Activated CD4-positive, alpha-beta memory T cell treated with anti-CD3 and anti-CD28 coated beads, Interleukin-2, amount 10 ng/mL, durations not matched to agents 7 days and 5 days (primary cell): ENCODE measurements around the gene FNDC3B. TPM values are rescaled to one million over a fixed set of nuclear protein-coding genes. Genes with fewer than 3 reads are reported as not detected.

Experiments used
- CTCF ChIA-PET: fragments of 350-600 bp; sonication (Branson Sonifier 250); formaldehyde crosslinking; loops from one replicate; lab custom pipeline; 2021; ENCODE audit warnings: antibody characterized with exemption, inconsistent platforms; lab: Charles Lee
- POLR2A ChIA-PET: fragments of 350-600 bp; sonication (Branson Sonifier 250); formaldehyde crosslinking; loops from one replicate; lab custom pipeline; 2021; ENCODE audit warnings: antibody characterized with exemption; lab: Charles Lee
- DNase-seq: peaks from one replicate; pipeline ENCODE4 v3.0.0-alpha.2; 2020
- H3K27ac Mint-ChIP-seq: one replicate; pipeline ENCODE4 v1.8.0; 2021; ENCODE audit warnings: mild to moderate bottlenecking, mixed read lengths
- H3K27me3 Mint-ChIP-seq: one replicate; pipeline ENCODE4 v1.8.0; 2021; ENCODE audit warnings: mixed read lengths
- H3K36me3 Mint-ChIP-seq: one replicate; pipeline ENCODE4 v1.8.0; 2021; ENCODE audit warnings: low read depth, mixed read lengths
- H3K4me1 Mint-ChIP-seq: one replicate; pipeline ENCODE4 v1.8.0; 2021; ENCODE audit warnings: mixed read lengths
- H3K4me3 Mint-ChIP-seq: one replicate; pipeline ENCODE4 v1.8.0; 2021; ENCODE audit warnings: mild to moderate bottlenecking, mixed read lengths
- H3K9me3 Mint-ChIP-seq: one replicate; pipeline ENCODE4 v1.8.0; 2021; ENCODE audit warnings: mixed read lengths
- total RNA-seq, 2 experiments: library from RNA; stranded (reverse); gene quantifications; one replicate each; pipeline ENCODE4 v1.2.3, GENCODE V29; 2021

Gene FNDC3B
- total RNA-seq, 2 experiments from 2014 or later = 21.6 to 21.8 TPM

GRCh38 chr3:172062761-172063160, 23.4 kb downstream of the FNDC3B start:
- H3K9me3 Mint-ChIP-seq = no peaks in the 10 kb centered on the region
- POLR2A ChIA-PET = no interaction called here
- no peak overlapping the region for H3K4me3 Mint-ChIP-seq
- H3K27me3 Mint-ChIP-seq = no peaks in the 10 kb centered on the region
- peaks cover 32% of the 10 kb centered on the region for H3K4me1 Mint-ChIP-seq
- DNase-seq = no peak
- H3K27ac Mint-ChIP-seq = no peak overlapping the region
- H3K36me3 Mint-ChIP-seq = peaks cover 20% of the 10 kb centered on the region
- CTCF ChIA-PET = no interaction called here

- Mint-ChIP-seq H3K27ac (no peak overlapping the region), H3K27me3 (no peaks in the 10 kb centered on the region), H3K4me1 (peaks cover 32% of the 10 kb centered on the region), H3K9me3 (no peaks in the 10 kb centered on the region), H3K4me3 (no peak overlapping the region), H3K36me3 (peaks cover 20% of the 10 kb centered on the region)
- DNase-seq = no peak
- ChIA-PET POLR2A (no interaction called here), CTCF (no interaction called here)
These were observed 24.4 kb downstream of the FNDC3B start for GRCh38 chr3:172063456-172064432.

GRCh38 chr3:172065527-172065926, 26.1 kb downstream of the FNDC3B start:
- H3K4me1 Mint-ChIP-seq = peaks cover 32% of the 10 kb centered on the region
- no peaks in the 10 kb centered on the region for H3K27me3 Mint-ChIP-seq
- ChIA-PET CTCF (no interaction called here), POLR2A (no interaction called here)
- H3K4me3 Mint-ChIP-seq = no peak overlapping the region
- H3K9me3 Mint-ChIP-seq = no peaks in the 10 kb centered on the region
- H3K36me3 Mint-ChIP-seq = peaks cover 20% of the 10 kb centered on the region
- DNase-seq = no peak
- no peak overlapping the region for H3K27ac Mint-ChIP-seq

- no peaks in the 10 kb centered on the region for H3K27me3 Mint-ChIP-seq
- no peak overlapping the region for H3K27ac Mint-ChIP-seq
- peaks cover 32% of the 10 kb centered on the region for H3K4me1 Mint-ChIP-seq
- no peaks in the 10 kb centered on the region for H3K9me3 Mint-ChIP-seq
- no peak for DNase-seq
- CTCF ChIA-PET = interaction anchor here (0.7 to 0.9 kb wide), 2 partner anchors 266 to 557 kb away, joined by 3 to 4 read pairs; no protein-coding TSS in a partner anchor
- peaks cover 20% of the 10 kb centered on the region for H3K36me3 Mint-ChIP-seq
- H3K4me3 Mint-ChIP-seq = no peak overlapping the region
- POLR2A ChIA-PET = interaction anchor here (1.1 kb wide), 1 partner anchor 14 kb away, joined by 3 read pairs; no protein-coding TSS in a partner anchor
These were observed 26.8 kb downstream of the FNDC3B start for GRCh38 chr3:172065967-172066762.

- Mint-ChIP-seq H3K27me3 (no peaks in the 10 kb centered on the region), H3K27ac (no peak overlapping the region), H3K9me3 (no peaks in the 10 kb centered on the region), H3K36me3 (peaks cover 20% of the 10 kb centered on the region), H3K4me1 (peaks cover 24% of the 10 kb centered on the region), H3K4me3 (no peak overlapping the region)
- CTCF ChIA-PET = interaction anchor here (0.7 to 0.9 kb wide), 2 partner anchors 265 to 556 kb away, joined by 3 to 4 read pairs; no protein-coding TSS in a partner anchor
- no peak for DNase-seq
- POLR2A ChIA-PET = interaction anchor here (1.1 kb wide), 1 partner anchor 13 kb away, joined by 3 read pairs; no protein-coding TSS in a partner anchor
These were observed 27.8 kb downstream of the FNDC3B start for GRCh38 chr3:172066880-172067796.

GRCh38 chr3:172067837-172068440, 28.6 kb downstream of the FNDC3B start:
- Mint-ChIP-seq H3K4me3 (no peak overlapping the region), H3K9me3 (no peaks in the 10 kb centered on the region), H3K27me3 (no peaks in the 10 kb centered on the region), H3K36me3 (peaks cover 23% of the 10 kb centered on the region), H3K27ac (no peak overlapping the region), H3K4me1 (peaks cover 20% of the 10 kb centered on the region)
- CTCF ChIA-PET = no interaction called here
- DNase-seq = no peak
- POLR2A ChIA-PET = no interaction called here

- Mint-ChIP-seq H3K27me3 (no peaks in the 10 kb centered on the region), H3K9me3 (no peaks in the 10 kb centered on the region), H3K4me1 (peaks cover 17% of the 10 kb centered on the region), H3K36me3 (peaks cover 18% of the 10 kb centered on the region), H3K27ac (no peak overlapping the region), H3K4me3 (no peak overlapping the region)
- ChIA-PET CTCF (no interaction called here), POLR2A (no interaction called here)
- DNase-seq = no peak
These were observed 29.6 kb downstream of the FNDC3B start for GRCh38 chr3:172068977-172069376.

GRCh38 chr3:172069478-172069877, 30.1 kb downstream of the FNDC3B start:
- DNase-seq = no peak
- POLR2A ChIA-PET = interaction anchor here (1.4 kb wide), 1 partner anchor 38 kb away, joined by 3 read pairs; no protein-coding TSS in a partner anchor
- Mint-ChIP-seq H3K27ac (no peak overlapping the region), H3K4me3 (no peak overlapping the region), H3K9me3 (no peaks in the 10 kb centered on the region), H3K27me3 (no peaks in the 10 kb centered on the region), H3K4me1 (peaks cover 16% of the 10 kb centered on the region), H3K36me3 (peaks cover 13% of the 10 kb centered on the region)
- CTCF ChIA-PET = no interaction called here

GRCh38 chr3:172070269-172070668, 30.9 kb downstream of the FNDC3B start:
- H3K27ac Mint-ChIP-seq = no peak overlapping the region
- CTCF ChIA-PET = no interaction called here

GRCh38 chr3:172070802-172071201, 31.4 kb downstream of the FNDC3B start:
- H3K36me3 Mint-ChIP-seq = peaks cover 9% of the 10 kb centered on the region
- no peak overlapping the region for H3K27ac Mint-ChIP-seq
- no peak for DNase-seq
- H3K27me3 Mint-ChIP-seq = no peaks in the 10 kb centered on the region
- ChIA-PET POLR2A (no interaction called here), CTCF (no interaction called here)
- H3K4me1 Mint-ChIP-seq = peaks cover 9% of the 10 kb centered on the region
- H3K9me3 Mint-ChIP-seq = no peaks in the 10 kb centered on the region
- H3K4me3 Mint-ChIP-seq = no peak overlapping the region

More at GRCh38 chr3:172070269-172070668, 30.9 kb downstream of the FNDC3B start:
- DNase-seq = no peak
- POLR2A ChIA-PET = interaction anchor here (1.4 kb wide), 1 partner anchor 37 kb away, joined by 3 read pairs; no protein-coding TSS in a partner anchor
- Mint-ChIP-seq H3K9me3 (no peaks in the 10 kb centered on the region), H3K4me1 (peaks cover 13% of the 10 kb centered on the region), H3K4me3 (no peak overlapping the region), H3K27me3 (no peaks in the 10 kb centered on the region), H3K36me3 (peaks cover 9% of the 10 kb centered on the region)

- POLR2A ChIA-PET = no interaction called here
- Mint-ChIP-seq H3K9me3 (no peaks in the 10 kb centered on the region), H3K4me3 (no peak overlapping the region)
These were observed 32.5 kb downstream of the FNDC3B start for GRCh38 chr3:172071780-172072330.

More at GRCh38 chr3:172071780-172072330, 32.5 kb downstream of the FNDC3B start:
- H3K4me1 Mint-ChIP-seq = peaks cover 1% of the 10 kb centered on the region
- DNase-seq = no peak
- peaks cover 9% of the 10 kb centered on the region for H3K36me3 Mint-ChIP-seq
- H3K27ac Mint-ChIP-seq = no peak overlapping the region
- CTCF ChIA-PET = interaction anchor here (0.6 kb wide), 1 partner anchor 154 kb away, joined by 3 read pairs; no protein-coding TSS in a partner anchor
- H3K27me3 Mint-ChIP-seq = no peaks in the 10 kb centered on the region
